ENCODE results near the gene MEX3D. TPM values are rescaled to one million over a fixed set of nuclear protein-coding genes. Genes with fewer than 3 reads are reported as not detected.

The MEX3D gene
- total and polyA plus RNA-seq, 2 donors from 2014 or later: 5.4 to 19.3 TPM

DNA sequence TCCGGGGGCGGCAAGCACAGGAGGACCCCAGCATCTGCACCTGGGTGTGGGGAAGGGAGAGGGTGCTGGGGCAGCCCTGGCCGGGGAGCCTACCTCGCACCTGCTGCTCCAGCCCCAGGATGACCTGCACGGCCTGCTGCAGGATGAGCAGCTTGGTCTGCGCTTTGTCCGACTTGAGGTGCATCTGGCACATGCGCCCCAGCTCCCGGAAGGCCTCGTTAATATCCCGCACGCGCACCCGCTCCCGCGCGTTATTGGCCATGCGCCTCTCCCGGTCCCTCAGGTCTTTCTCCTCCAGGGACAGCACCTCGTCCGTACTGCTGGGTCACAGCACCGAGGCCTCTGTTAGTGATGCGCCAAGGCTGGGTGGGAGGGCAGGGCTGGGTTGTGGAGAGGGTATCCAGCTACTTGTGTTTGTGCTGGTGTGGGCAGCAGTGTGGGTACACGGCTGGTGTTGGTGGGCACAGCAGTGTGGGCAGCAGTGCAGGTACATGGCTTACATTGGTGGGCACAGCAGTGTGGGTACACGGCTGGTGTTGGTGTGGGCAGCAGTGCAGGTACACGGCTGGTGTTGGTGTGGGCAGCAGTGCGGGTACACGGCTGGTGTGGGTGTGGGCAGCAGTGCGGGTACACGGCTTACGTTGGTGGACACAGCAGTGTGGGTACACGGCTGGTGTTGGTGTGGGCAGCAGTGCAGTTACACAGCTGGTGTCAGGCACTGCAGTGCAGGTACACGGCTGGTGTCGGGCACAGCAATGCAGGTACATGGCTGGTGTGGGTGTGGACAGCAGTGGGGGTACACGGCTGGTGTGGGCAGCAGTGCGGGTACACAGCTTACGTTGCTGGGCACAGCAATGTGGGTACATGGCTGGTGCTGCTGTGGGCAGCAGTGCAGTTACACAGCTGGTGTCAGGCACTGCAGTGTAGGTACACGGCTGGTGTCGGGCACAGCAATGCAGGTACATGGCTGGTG lies 44.3 kb upstream of the MEX3D start:
- Histone ChIP-seq H3K27ac (ENCODE audit: low read depth in 2 of 2, low read length in 2 of 2) (no peak overlapping the region), H3K9ac (ENCODE audit: low read length in 3 of 3) (no peak overlapping the region), H3K4me3 (ENCODE audit: low read length in 3 of 3) (no peak overlapping the region), H3K36me3 (ENCODE audit: control insufficient read depth in 2 of 3, insufficient read depth in 3 of 3, low read length in 3 of 3) (peaks cover 3 to 7% (median 3%) of the 10 kb centered on the region in 3 donors), H3K9me3 (ENCODE audit: control insufficient read depth in 2 of 3, insufficient read depth in 1 of 3, low read length in 3 of 3) (no peaks in the 10 kb centered on the region), H3K27me3 (ENCODE audit: control insufficient read depth, insufficient read depth, low read length) (no peaks in the 10 kb centered on the region), H3K4me1 (ENCODE audit: control insufficient read depth in 2 of 3, insufficient read depth in 2 of 3, low read depth in 1 of 3, low read length in 3 of 3) (no peaks in the 10 kb centered on the region)
- FAIRE-seq (no peak), DNase-seq (no peak)
- TF ChIP-seq, protein P1, sequence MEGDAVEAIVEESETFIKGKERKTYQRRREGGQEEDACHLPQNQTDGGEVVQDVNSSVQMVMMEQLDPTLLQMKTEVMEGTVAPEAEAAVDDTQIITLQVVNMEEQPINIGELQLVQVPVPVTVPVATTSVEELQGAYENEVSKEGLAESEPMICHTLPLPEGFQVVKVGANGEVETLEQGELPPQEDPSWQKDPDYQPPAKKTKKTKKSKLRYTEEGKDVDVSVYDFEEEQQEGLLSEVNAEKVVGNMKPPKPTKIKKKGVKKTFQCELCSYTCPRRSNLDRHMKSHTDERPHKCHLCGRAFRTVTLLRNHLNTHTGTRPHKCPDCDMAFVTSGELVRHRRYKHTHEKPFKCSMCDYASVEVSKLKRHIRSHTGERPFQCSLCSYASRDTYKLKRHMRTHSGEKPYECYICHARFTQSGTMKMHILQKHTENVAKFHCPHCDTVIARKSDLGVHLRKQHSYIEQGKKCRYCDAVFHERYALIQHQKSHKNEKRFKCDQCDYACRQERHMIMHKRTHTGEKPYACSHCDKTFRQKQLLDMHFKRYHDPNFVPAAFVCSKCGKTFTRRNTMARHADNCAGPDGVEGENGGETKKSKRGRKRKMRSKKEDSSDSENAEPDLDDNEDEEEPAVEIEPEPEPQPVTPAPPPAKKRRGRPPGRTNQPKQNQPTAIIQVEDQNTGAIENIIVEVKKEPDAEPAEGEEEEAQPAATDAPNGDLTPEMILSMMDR (IDR thresholded peaks at IDR 0.05; ENCODE audit: borderline replicate concordance, extremely low read depth, insufficient read depth): no peak
- intact Hi-C loops (cut with DNase I): no loop called here

DNA sequence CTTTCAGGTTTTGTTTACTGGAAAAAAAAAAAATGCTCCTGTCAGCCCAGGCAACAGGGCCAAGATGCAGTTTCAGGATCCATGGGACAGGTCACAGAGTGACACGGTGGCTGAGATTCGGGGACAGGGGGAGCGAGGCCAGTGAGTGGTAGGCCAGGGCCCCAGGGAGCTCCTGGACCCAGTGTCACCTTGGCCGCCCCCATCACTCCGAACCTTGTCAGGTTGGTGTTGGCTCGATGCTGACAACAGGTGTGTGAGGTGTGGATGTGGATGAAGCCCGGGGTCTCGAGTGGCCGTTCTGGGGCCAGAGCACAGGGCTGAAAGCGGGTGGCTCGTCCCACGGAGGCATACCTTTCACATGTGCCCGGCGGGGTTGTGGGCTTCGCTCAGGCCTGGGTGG lies 43.2 kb upstream of the MEX3D start:
- Histone ChIP-seq H3K36me3 (ENCODE audit: control insufficient read depth in 2 of 3, insufficient read depth in 3 of 3, low read length in 3 of 3) (peaks cover 3 to 7% (median 3%) of the 10 kb centered on the region in 3 donors), H3K9me3 (ENCODE audit: control insufficient read depth in 2 of 3, insufficient read depth in 1 of 3, low read length in 3 of 3) (no peaks in the 10 kb centered on the region), H3K9ac (ENCODE audit: low read length in 3 of 3) (no peak overlapping the region), H3K4me3 (ENCODE audit: low read length in 3 of 3) (no peak overlapping the region), H3K4me1 (ENCODE audit: control insufficient read depth in 2 of 3, insufficient read depth in 2 of 3, low read depth in 1 of 3, low read length in 3 of 3) (peaks cover 0 to under 1% (median 0%) of the 10 kb centered on the region in 3 donors), H3K27me3 (ENCODE audit: control insufficient read depth, insufficient read depth, low read length) (no peaks in the 10 kb centered on the region), H3K27ac (ENCODE audit: low read depth in 2 of 2, low read length in 2 of 2) (no peak overlapping the region)
- DNase-seq: no peak
- intact Hi-C loops (cut with DNase I): no loop called here
- TF ChIP-seq, protein P1 (IDR thresholded peaks at IDR 0.05; ENCODE audit: borderline replicate concordance, extremely low read depth, insufficient read depth): no peak
- FAIRE-seq: no peak

DNA sequence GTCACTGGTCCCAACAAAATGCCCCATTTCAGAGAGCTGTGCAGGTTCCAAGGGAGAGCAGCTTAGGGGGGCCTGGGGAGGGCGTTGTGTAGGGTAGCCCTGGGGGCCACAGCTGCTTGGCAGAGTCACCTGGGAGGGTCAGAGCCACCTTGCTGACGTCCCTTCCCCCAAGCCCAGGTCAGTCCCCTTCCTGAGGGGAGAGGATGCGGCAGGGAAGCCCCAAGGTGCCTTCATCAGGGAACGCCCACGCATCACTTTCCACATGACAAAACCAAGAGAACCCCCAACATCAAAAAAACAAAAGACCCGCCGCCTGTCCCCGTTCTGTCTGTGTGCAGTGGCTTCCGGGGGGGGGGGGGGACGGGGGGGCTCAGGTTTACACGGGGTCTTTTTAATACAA lies 42.5 kb upstream of the MEX3D start:
- peaks cover 0 to 8% (median 2%) of the 10 kb centered on the region in 3 donors for H3K4me1 ChIP-seq (ENCODE audit: control insufficient read depth in 2 of 3, insufficient read depth in 2 of 3, low read depth in 1 of 3, low read length in 3 of 3)
- no peak for FAIRE-seq

More for the DNA sequence above, 42.5 kb upstream of the MEX3D start:
- Histone ChIP-seq H3K4me3 (ENCODE audit: low read length in 3 of 3) (no peak overlapping the region), H3K9ac (ENCODE audit: low read length in 3 of 3) (no peak overlapping the region), H3K27ac (ENCODE audit: low read depth in 2 of 2, low read length in 2 of 2) (no peak overlapping the region), H3K27me3 (ENCODE audit: control insufficient read depth, insufficient read depth, low read length) (no peaks in the 10 kb centered on the region), H3K9me3 (ENCODE audit: control insufficient read depth in 2 of 3, insufficient read depth in 1 of 3, low read length in 3 of 3) (no peaks in the 10 kb centered on the region), H3K36me3 (ENCODE audit: control insufficient read depth in 2 of 3, insufficient read depth in 3 of 3, low read length in 3 of 3) (peaks cover 0 to 7% (median 3%) of the 10 kb centered on the region in 3 donors)
- no peak for DNase-seq
- intact Hi-C loops (cut with DNase I): no loop called here
- TF ChIP-seq, protein P1 (IDR thresholded peaks at IDR 0.05; ENCODE audit: borderline replicate concordance, extremely low read depth, insufficient read depth): no peak
